MM.1S (cell line): ENCODE results near the gene HYCC1.
A peak's percentile ranks its signal among the peaks of the same experiment; 100 is the strongest.

Experiments
- DNase-seq: peaks from one replicate; pipeline ENCODE4 v3.0.0-alpha.2; 2015
- H2AFZ ChIP-seq: fragments of 300-600 bp; sonication (generic); 2 replicates; pipeline ENCODE4 v1.6.0; 2016; ENCODE audit warnings: antibody characterized with exemption, low read length
- H3F3A ChIP-seq: fragments of 300-600 bp; sonication (generic); 2 replicates; pipeline ENCODE4 v1.6.1; 2016; ENCODE audit warnings: mild to moderate bottlenecking, antibody characterized with exemption, low read length, moderate library complexity, mixed read lengths; ENCODE audit not compliant: insufficient read depth
- H3K27ac ChIP-seq: fragments of 300-600 bp; sonication (generic); 2 replicates; pipeline ENCODE4 v1.5.1; 2016; ENCODE audit warnings: mild to moderate bottlenecking, low read length
- H3K27me3 ChIP-seq: fragments of 300-600 bp; sonication (generic); replicated peaks from 2 replicates; pipeline ENCODE4 v1.6.0; 2016; ENCODE audit warnings: low read length; ENCODE audit not compliant: insufficient read depth
- H3K36me3 ChIP-seq: fragments of 300-600 bp; sonication (generic); replicated peaks from 2 replicates; pipeline ENCODE4 v1.6.1; 2016; ENCODE audit warnings: mild to moderate bottlenecking, low read length, mixed read lengths; ENCODE audit not compliant: insufficient read depth
- H3K4me1 ChIP-seq: fragments of 300-600 bp; sonication (generic); 2 replicates; pipeline ENCODE4 v1.6.1; 2016; ENCODE audit warnings: low read length, mixed read lengths
- H3K4me2 ChIP-seq: fragments of 300-600 bp; sonication (generic); 2 replicates; pipeline ENCODE4 v1.6.0; 2016; ENCODE audit warnings: low read depth, low read length
- H3K4me3 ChIP-seq: fragments of 300-600 bp; sonication (generic); 2 replicates; pipeline ENCODE4 v1.5.1; 2016; ENCODE audit warnings: low read length, mixed read lengths
- H3K79me2 ChIP-seq: fragments of 300-600 bp; sonication (generic); 2 replicates; pipeline ENCODE4 v1.6.1; 2016; ENCODE audit warnings: mixed run types, low read length, mixed read lengths
- H3K9ac ChIP-seq: fragments of 300-600 bp; sonication (generic); 2 replicates; pipeline ENCODE4 v1.6.1; 2016; ENCODE audit warnings: low read length, mixed read lengths
- H3K9me2 ChIP-seq: fragments of 300-600 bp; sonication (generic); replicated peaks from 2 replicates; pipeline ENCODE4 v1.6.1; 2016; ENCODE audit warnings: mild to moderate bottlenecking, low read length, mixed read lengths; ENCODE audit not compliant: insufficient read depth
- H3K9me3 ChIP-seq: fragments of 300-600 bp; sonication (generic); replicated peaks from 2 replicates; pipeline ENCODE4 v1.6.1; 2016; ENCODE audit warnings: mild to moderate bottlenecking, low read length, mixed read lengths; ENCODE audit not compliant: insufficient read depth
- H4K20me1 ChIP-seq: fragments of 300-600 bp; sonication (generic); 2 replicates; pipeline ENCODE4 v1.6.1; 2016; ENCODE audit warnings: mild to moderate bottlenecking, low read length, moderate library complexity, mixed read lengths; ENCODE audit not compliant: insufficient read depth
- CTCF ChIP-seq: fragments of 300-600 bp; sonication (generic); IDR thresholded peaks from 2 replicates; pipeline ENCODE4 v1.5.1; 2016; ENCODE audit warnings: antibody characterized with exemption, low read length, mixed read lengths
- EZH2 ChIP-seq: fragments of 300-600 bp; sonication (generic); optimal IDR thresholded peaks from 2 replicates; pipeline ENCODE3; 2017; ENCODE audit warnings: low read depth, mild to moderate bottlenecking, antibody characterized with exemption, low read length, mixed read lengths
- EZH2phosphoT487 ChIP-seq: fragments of 300-600 bp; sonication (generic); IDR thresholded peaks from 2 replicates; pipeline ENCODE4 v1.6.1; 2018; ENCODE audit warnings: antibody characterized with exemption, low read length

Gene HYCC1

GRCh38 chr7:23011222-23011924 lies 2.6 kb downstream of the HYCC1 start:
- Histone ChIP-seq H3K27me3 (no peaks in the 10 kb centered on the region), H3K4me1 (peaks cover 25% of the 10 kb centered on the region), H3K4me2 (peak overlapping the region; percentile 66), H3F3A (no peaks in the 10 kb centered on the region), H3K79me2 (peaks cover 71% of the 10 kb centered on the region), H3K4me3 (no peak overlapping the region), H3K27ac (no peak overlapping the region), H3K36me3 (no peaks in the 10 kb centered on the region), H3K9ac (no peak overlapping the region), H3K9me2 (no peaks in the 10 kb centered on the region), H4K20me1 (no peaks in the 10 kb centered on the region), H3K9me3 (no peaks in the 10 kb centered on the region), H2AFZ (no peak overlapping the region)
- DNase-seq = no peak
- TF ChIP-seq EZH2 (no peak), EZH2phosphoT487 (no peak), CTCF (no peak)

GRCh38 chr7:23009303-23009702 lies 4.6 kb downstream of the HYCC1 start:
- Histone ChIP-seq H3F3A (0 out of 2 replicates have a peak, but pooled peaks cover 2% of the 10 kb centered on the region), H4K20me1 (no peaks in the 10 kb centered on the region), H3K9me3 (no peaks in the 10 kb centered on the region), H3K79me2 (peaks cover 91% of the 10 kb centered on the region), H2AFZ (no peak overlapping the region), H3K27ac (no peak overlapping the region), H3K4me3 (no peak overlapping the region), H3K4me1 (peaks cover 31% of the 10 kb centered on the region), H3K9me2 (no peaks in the 10 kb centered on the region), H3K9ac (no peak overlapping the region), H3K27me3 (no peaks in the 10 kb centered on the region), H3K4me2 (no peak overlapping the region), H3K36me3 (no peaks in the 10 kb centered on the region)
- TF ChIP-seq EZH2phosphoT487 = no peak
- no peak for TF ChIP-seq EZH2
- no peak for TF ChIP-seq CTCF
- no peak for DNase-seq

GRCh38 chr7:23004247-23004520 lies 9.7 kb downstream of the HYCC1 start:
- H3K4me1 ChIP-seq = peaks cover 47% of the 10 kb centered on the region
- peaks cover 94% of the 10 kb centered on the region for H3K79me2 ChIP-seq
- H3K9me3 ChIP-seq = no peaks in the 10 kb centered on the region
- H3K27me3 ChIP-seq = no peaks in the 10 kb centered on the region
- no peak overlapping the region for H3K4me3 ChIP-seq
- H3F3A ChIP-seq = peaks cover 26% of the 10 kb centered on the region
- H3K9ac ChIP-seq = no peak overlapping the region
- no peak for DNase-seq
- H4K20me1 ChIP-seq = no peaks in the 10 kb centered on the region
- no peaks in the 10 kb centered on the region for H3K9me2 ChIP-seq
- no peak overlapping the region for H3K27ac ChIP-seq
- H3K36me3 ChIP-seq = no peaks in the 10 kb centered on the region
- H2AFZ ChIP-seq = no peak overlapping the region
- TF ChIP-seq EZH2phosphoT487 (no peak), CTCF (no peak), EZH2 (no peak)
- H3K4me2 ChIP-seq = peak overlapping the region; percentile 22; the same call in 1 of the 2 replicates
